Inferior parietal cortex (tissue), 1 donor: ENCODE results near the gene PTPN5.
"Not testable (repeated sequence)": the region's sequence is repeated elsewhere in the genome, so short reads cannot be mapped to it uniquely, and the experiment has no call there.

Experiments
- DNase-seq: peaks from one replicate; pipeline ENCODE4 v3.0.0-alpha.2; 2016; ENCODE audit errors: extremely low spot score

Gene PTPN5

GRCh38 chr11:18791207-18791968 is at the start of gene PTPN5:
PTPN5 (minus strand) TSS chr11:18791798; CDS start chr11:18771958, 19,840 bp downstream.
- DNase-seq: no peak

- no peak for DNase-seq
These were observed 44.8 kb upstream of the PTPN5 start for GRCh38 chr11:18836417-18836816.

- DNase-seq: no peak
These were observed 43.3 kb upstream of the PTPN5 start for GRCh38 chr11:18834754-18835466.

DNA sequence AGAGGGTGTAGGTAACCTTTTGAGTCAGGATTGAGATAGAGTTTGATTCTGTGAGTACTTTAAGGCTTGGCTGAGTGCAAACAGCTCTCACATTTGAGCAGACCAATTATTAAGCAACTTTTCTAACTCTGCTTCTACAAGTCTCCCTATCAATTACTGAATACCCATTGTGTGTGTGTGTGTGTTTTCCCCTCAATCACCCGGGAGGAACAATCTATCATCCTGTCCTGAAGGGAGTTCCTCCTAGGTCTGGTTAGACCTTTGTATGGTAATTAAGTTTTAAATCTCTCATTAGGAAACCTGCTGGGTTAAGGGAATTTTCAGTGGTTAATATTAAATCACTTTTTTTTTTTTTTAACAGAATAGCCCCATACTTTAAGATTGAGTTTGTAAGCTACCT is 28.6 kb upstream of the PTPN5 start:
- not testable (repeated sequence) for DNase-seq

GRCh38 chr11:18804199-18804999 is 12.8 kb upstream of the PTPN5 start:
- DNase-seq: no peak

DNA sequence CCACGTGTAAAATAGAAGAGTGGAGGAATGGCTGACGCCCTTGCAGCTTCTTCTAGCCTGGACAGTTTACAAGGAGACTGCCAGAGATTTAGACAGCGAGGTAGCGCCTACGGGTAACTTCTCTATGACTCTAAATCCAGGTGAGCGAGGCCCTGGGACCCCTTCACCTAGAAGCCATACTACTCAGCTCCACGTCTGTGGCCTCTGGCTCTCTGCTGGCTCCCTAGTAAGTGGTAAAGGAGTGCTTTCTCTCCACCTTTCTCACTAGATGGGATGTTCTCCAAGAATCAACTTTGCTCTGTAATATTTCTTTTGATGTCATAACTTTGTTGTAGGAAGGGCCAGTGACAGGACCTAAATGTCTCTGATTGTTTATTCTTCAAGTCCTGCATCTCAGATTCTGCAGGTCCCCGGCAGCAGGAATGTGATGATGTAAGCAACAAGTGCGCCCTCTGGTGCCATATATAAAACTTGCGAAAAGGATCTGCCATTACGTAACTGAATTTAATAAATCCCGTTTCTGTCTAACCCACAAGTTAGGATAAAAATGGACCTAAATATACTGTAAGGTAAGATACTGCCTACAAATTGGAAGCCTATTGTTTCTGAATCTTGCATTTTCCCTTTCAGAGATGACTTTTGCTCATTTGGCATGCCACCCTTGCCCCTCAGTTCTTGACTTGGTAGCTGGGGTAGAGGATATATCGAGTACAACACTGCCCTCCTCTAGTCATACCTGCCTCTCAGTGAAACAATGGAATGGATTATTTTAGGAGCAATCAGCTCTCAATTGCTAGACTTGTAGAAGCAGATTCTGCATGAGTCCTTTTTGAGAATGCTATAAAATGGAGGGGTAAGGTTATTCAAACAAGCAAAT is 11.0 kb upstream of the PTPN5 start:
- DNase-seq: peak; percentile 85

GRCh38 chr11:18798799-18799469 is 7.3 kb upstream of the PTPN5 start:
- no peak for DNase-seq

DNA sequence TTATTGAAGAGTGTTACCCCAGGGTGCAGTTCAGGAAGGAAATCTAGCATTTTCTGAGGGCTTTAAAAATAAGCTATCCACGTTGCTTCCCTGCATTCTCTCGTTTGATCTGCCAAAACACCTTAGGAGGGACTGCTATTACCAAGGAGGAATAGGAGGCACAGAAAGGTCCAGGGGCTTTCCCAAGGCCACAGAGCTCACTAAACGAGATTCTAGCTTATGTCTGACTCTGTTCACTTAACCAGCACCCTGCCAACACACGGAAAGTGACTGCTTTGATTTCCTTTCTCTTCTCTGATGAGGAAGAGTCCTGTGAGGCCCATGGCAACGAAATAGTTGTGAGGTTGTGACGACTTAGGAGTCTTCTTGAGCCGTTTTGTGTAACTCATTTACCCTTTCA is 3.4 kb upstream of the PTPN5 start:
- no peak for DNase-seq

- DNase-seq: no peak
These were observed 1.2 kb upstream of the PTPN5 start for GRCh38 chr11:18792827-18793226.

- DNase-seq: no peak
These were observed 501 bp upstream of the PTPN5 start for GRCh38 chr11:18791969-18792628.

GRCh38 chr11:18790883-18791206 is 753 bp downstream of the PTPN5 start:
- no peak for DNase-seq

- DNase-seq: no peak
These were observed 1.7 kb downstream of the PTPN5 start for GRCh38 chr11:18789942-18790341.

- no peak for DNase-seq
These were observed 6.2 kb downstream of the PTPN5 start for GRCh38 chr11:18785411-18785810.

DNA sequence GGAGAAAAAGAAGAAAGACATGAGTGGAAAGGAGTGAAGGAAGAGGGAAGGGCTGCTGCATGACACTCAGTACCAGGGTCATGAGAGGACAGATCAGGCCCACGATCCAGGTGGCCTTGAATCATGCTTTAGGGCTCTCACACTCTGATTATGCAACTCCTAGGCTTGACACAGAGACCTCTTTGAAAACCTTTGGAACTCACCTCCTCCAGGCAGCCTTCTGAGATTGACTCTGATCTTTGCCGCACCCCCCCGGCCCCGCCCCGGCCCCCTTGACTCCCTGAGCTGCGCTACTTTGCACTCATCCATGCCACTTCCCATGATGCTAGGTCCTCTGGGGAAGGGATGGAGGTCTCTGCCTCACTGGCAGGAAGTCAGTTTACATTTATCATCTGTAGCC is 10.7 kb downstream of the PTPN5 start:
- no peak for DNase-seq

GRCh38 chr11:18780329-18780728 is 11.3 kb downstream of the PTPN5 start:
- DNase-seq: no peak

DNA sequence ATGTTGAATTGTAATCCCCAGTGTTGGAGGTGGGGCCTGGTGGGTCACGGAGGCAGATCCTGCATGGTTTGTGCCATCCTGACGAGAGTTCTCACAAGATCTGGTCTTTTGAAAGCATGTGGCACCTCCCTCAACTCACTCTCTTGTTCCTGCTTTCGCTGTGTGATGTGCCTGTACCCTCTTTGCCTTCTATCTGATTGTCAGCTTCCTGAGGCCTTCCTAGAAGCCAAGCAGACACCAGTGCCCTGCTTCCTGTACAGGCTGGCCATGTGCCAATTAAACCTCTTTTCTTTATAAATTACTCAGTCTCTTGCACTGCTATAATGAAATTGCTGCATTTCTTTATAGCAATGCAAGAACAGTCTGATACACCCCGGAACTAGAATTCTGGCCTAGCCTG is 13.1 kb downstream of the PTPN5 start:
- no peak for DNase-seq

- DNase-seq: no peak
These were observed 15.3 kb downstream of the PTPN5 start for GRCh38 chr11:18776324-18776723.

- no peak for DNase-seq
These were observed 15.9 kb downstream of the PTPN5 start for GRCh38 chr11:18775492-18776292.

- no peak for DNase-seq
These were observed 16.8 kb downstream of the PTPN5 start for GRCh38 chr11:18774801-18775200.

DNA sequence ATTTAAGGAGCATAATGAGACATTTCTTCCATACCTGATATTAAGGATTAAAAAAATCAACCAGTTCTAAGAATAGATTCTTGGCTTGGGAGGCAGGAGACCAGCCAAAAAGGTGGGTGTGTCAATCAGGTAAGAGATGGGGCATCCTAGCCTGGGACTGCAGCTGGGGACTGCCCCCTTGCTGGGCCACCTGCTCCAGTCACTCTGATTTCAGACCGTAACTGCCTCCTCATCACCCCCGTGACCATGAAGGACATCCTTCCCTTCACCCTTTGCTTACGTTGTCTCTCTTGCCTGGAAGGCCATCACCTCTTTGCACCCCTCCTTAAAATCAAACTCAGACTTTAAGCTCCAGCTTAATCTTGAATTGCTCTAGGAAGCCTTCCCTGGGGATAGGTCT is 17.9 kb downstream of the PTPN5 start:
- no peak for DNase-seq
